ENCODE measurements around the gene MAGEA8. TPM values are rescaled to one million over a fixed set of nuclear protein-coding genes. Genes with fewer than 3 reads are reported as not detected.
"Not testable (repeated sequence)": the region's sequence is repeated elsewhere in the genome, so short reads cannot be mapped to it uniquely, and the experiment has no call there.

Gene MAGEA8
- total RNA-seq, 1 donor from 2014 or later, result not detected

DNA sequence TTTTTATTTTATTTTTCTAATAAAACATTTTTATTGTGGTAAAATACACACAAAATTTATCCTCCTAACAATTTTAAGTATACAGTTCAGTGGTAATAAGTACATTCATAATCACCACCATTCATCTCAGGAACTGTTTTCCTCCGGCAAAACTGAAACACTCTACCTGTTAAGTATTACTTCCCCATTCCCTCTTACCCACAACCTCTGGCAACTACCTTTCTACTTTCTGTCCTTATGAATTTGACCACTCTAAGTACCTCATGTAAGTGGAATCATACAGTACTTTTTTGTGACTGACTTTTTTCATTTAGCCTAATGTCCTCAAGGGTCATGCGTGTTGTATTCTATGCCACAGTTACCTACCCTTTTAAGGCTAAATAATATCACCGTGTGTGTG is 27.3 kb downstream of the MAGEA8 start:
- no peak for DNase-seq

DNA sequence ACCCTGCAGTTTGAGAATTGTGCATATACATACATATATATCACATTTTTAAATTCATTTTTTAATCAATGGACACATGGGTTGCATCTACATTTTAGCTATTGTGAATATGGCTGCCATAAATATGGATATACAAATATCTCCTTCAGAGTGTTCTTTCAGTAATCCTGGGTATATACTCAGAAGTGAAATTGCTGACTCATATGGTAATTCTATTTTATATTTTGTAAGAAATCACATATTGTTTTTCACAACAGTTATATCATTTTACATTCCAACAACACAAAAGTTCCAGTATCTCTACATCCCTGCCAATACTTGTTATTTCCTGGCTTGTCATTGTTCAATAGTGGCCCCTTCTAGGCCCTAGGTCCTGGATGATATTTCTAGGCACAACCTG is 27.7 kb downstream of the MAGEA8 start:
- no peak for DNase-seq

- no peak for DNase-seq
Measured at GRCh38 chrX:149909324-149910177, 28.6 kb downstream of the MAGEA8 start.

- DNase-seq, result no peak
Measured at GRCh38 chrX:149910178-149910695, 29.3 kb downstream of the MAGEA8 start.

DNA sequence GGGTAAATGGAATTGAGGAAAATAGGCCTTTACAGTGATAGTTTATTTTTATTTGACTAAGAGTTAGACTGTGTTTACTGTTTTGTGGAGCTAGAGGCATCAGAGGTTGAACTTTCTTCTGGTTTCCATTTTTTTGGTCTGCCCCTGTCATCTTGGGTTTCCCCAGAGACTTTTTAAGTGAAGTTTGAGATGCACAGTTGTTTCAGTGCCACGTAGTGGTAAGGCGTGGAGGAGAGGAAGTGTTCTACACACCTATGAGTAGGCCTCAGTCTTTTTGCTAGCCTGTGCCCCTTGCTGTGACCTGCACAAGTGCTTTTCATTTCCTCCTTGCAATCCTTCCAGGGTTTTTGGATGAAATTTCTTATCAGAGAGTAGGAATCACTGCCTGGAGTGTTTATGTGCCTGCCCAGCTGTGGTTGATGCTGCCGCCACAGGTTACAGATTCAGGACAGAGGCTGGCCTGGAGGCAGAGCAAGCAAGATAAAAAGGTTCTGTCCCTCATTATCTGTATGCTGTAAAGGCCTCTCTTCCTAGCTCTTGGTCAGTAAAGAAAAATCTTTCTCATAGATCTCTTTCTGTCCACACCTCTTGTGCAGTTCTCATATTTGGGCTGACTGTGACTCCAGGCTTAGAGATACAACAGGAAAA is 35.9 kb downstream of the MAGEA8 start:
- DNase-seq, result no peak

GRCh38 chrX:149923836-149924235 is 42.9 kb downstream of the MAGEA8 start:
- DNase-seq, result not testable (repeated sequence)

GRCh38 chrX:149924434-149924833 is 43.5 kb downstream of the MAGEA8 start:
- not testable (repeated sequence) for DNase-seq

DNA sequence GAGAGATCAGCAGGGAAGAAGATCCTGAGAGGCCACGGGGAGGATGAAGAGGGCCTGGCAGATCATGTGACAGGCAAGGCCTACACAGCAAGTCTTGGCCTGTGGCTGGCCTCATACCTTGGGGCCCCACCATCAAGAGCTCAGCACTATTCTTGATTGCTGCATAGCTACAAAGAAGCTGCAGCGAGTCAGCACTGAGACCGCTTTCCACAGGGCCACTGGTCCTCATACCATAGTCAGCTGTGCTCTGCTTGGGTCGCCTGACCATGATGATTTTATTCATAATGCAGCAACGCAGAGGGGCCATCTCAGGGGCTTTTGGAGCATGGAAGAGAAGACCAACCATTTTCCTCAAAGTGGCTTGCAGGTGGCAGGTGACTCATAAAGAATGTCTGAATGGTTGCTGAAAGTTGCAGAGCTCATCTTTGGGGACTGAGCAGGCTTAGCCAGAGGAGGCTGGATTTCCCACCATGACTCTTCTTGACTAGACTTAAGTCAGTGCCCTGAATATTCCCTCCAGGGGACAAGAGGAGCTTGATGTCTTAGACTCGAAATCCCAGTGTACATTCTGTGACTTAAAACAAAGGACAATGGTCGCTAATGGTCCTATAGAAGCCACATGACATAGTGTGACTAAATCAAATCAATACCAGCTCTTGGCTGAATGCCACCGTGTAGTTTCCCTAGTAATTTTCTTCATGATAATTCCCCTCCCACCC is 46.4 kb downstream of the MAGEA8 start:
- not testable (repeated sequence) for DNase-seq

DNA sequence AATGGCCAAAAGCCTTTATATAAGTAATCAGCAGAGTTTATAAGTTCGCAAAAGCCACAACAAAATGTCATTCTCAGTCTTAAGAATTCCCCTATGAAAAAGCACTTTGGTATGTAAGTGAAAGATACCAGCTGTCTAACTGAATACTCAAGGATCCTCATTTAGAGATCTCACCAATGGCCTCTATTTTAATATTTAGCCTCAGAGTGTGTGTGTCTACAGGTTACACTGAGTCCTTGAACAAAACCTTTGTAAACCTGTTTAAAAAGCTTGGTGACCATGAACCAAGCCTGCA is 46.9 kb downstream of the MAGEA8 start:
- DNase-seq, result not testable (repeated sequence)

DNA sequence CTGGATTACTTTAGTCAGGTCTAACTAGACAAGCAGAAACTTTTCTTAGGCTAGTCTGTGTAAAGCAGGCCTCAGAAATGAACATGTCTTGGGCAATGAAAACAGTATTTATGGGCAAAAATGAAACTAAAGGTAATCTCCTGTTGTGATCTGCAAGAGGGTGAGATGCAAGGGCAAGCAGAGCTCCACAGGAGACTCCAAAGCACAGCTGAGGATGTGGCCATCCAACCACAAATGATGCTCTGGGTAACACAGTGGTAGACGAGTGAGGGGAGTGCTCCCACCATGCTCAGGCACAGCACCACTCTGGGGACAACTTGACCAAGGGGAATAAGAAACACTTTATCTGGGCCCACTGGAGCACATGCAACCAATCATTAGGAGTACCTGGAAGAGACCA is 47.7 kb downstream of the MAGEA8 start:
- DNase-seq, result not testable (repeated sequence)

DNA sequence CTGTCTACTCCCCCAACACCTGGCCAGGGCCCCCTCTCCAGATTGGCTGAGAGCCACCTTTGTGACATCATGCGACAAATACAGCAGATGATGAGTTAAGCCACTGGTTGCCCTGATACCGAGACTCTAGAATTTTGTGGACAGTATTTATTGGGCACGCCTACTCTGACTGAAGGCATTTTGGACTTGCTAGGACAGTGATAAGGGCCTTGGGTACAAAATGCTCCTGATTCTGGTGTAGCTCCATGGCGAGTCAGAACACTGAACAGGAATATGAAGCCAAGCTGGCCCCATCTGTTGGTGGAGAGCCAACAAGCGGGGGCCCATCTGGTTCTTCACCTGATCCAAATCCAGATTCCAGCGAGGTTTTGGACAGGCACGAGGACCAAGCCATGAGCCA is 48.4 kb downstream of the MAGEA8 start, which contains the start of gene HSFX4:
HSFX4 (plus strand) TSS at position 174 of the 400 bp plus-strand sequence; CDS start at position 246, 72 bp downstream.
- DNase-seq, result not testable (repeated sequence)

DNA sequence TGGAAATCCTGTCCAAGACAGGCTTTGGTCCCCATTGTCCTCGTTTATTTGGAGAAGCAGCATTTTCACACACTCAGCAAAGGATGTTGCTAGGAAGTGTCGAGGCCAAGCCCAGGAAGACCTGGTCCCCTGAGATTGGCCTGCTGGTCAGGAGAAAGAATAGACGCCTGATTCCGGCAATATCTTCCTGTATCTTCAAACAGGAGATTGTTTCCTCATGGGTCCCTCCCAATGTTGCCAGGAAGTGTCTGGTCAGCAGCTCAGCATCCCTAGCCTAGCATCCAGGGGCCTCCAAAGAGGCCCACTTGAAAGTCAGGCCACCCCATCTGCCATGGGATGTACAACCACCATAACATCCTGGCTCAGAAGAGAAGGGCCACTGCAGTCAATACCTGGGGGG is 50.4 kb downstream of the MAGEA8 start:
- DNase-seq, result not testable (repeated sequence)

DNA sequence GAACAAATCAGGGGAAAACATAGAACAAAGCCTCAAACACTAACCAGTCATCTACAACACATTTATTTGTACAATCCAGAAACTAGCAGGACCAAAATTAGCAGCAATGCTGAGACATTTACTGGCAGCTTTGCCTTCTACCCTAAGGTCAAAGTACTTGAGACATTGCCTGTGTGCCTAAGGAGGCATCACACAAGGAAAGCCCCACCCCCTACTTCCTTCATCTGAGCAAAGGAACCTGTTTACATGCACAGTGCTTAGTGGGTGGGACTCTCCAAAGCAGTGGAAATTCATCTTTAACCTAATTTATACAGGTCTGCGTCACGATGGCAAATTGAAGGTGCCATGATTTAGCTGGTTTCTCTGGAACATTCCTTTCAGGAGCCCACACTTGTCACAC is 51.2 kb downstream of the MAGEA8 start:
- not testable (repeated sequence) for DNase-seq

DNA sequence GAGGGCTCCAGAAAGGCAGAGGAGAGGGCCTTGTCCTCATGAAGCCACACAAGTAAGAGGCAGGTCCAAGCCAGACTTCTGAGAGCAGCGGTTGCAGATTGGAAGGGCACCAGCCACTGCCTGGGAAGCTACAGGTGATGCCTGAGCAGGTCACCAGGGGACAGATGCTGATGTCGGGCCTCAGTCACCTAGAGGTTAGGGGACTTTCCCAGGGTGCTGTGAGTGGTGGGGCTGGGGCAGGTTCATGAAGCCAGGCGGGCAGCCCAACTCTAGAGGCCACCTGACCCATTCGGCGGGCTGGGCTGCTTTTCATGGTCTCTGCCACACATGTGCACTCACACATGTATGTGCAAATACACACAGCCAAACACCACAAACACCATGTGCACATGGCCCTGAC is 52.0 kb downstream of the MAGEA8 start:
- not testable (repeated sequence) for DNase-seq

DNA sequence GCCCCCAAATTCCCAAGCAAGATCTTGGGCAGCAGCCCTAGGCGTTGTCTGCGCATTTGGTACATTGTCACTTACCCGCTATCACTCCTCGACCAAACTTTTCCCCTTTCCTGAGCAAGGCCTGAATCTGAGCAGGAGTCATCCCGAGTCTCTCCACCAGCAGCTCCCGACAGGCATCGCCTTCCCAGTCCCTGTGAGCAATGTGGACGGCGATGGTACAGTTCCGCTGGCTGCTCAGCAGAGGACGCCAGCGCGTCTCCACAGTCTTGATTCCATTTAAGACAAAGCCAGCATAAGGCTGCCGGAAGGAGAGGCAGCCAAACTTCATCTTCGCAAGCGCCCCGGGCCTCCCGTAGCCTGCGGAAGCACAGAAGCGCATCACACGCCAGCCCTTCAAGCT is 52.6 kb downstream of the MAGEA8 start:
- DNase-seq, result not testable (repeated sequence)

Other genes starting within 250 kb of the MAGEA8 start
- 17.1 and 17.9 TPM in 2 replicates for gene TMEM185A, start 249.4 kb upstream of the MAGEA8 start, total RNA-seq
- not detected in 2 replicates for gene MAGEA11, start 169.1 kb upstream of the MAGEA8 start, total RNA-seq
- 0.47 and 1.2 TPM in 2 replicates for gene HSFX1, start 107.1 kb upstream of the MAGEA8 start, total RNA-seq
- gene MAGEA9, start 99.3 kb upstream of the MAGEA8 start, total RNA-seq, result not detected in 2 replicates
- not detected in 2 replicates for gene HSFX4, start 48.4 kb downstream of the MAGEA8 start, total RNA-seq
- gene EOLA2, start 57.3 kb downstream of the MAGEA8 start, total RNA-seq, result 16.4 and 21.3 TPM in 2 replicates